Measurements from ENCODE around the gene RUSC2. TPM values are rescaled to one million over a fixed set of nuclear protein-coding genes. Genes with fewer than 3 reads are reported as not detected.
A peak's percentile ranks its signal among the peaks of the same experiment; 100 is the strongest.

RUSC2 gene
- polyA plus RNA-seq, 2 of the 4 experiments (the other 2 are of a cell fraction): 15.9 to 21.2 TPM

GRCh38 chr9:35484406-35484805 is 5.5 kb upstream of the RUSC2 start:
- FAIRE-seq (no peak), DNase-seq (ENCODE audit: low read depth in 1 of 2, low spot score in 1 of 2) (no peak), ATAC-seq (no peak)
- H3K4me1 ChIP-seq: peaks cover 44% of the 10 kb centered on the region
- WGBS (ENCODE audit: missing lambda C conversion rate): 71% methylated on average over 3 of the region's 3 CpGs
- no peak overlapping the region for H3K4me2 ChIP-seq
- H3K27ac ChIP-seq: peak overlapping the region in 1 of 2 experiments; percentile 54; a peak in 3 of 6 replicates
- H3K9me3 ChIP-seq: no peaks in the 10 kb centered on the region
- POLR2A ChIA-PET: no interaction called here
- no peak for TF ChIP-seq ZFP36 (IDR thresholded peaks at IDR 0.05; ENCODE audit: borderline replicate concordance, partially characterized antibody)
- TF ChIP-seq SREBF2 (IDR thresholded peaks at IDR 0.05): no peak
- no peak for TF ChIP-seq KDM1A (IDR thresholded peaks at IDR 0.05; ENCODE audit: low read depth)
- TF ChIP-seq CBX2 (IDR thresholded peaks at IDR 0.05; ENCODE audit: borderline replicate concordance, low read depth): no peak
- no peak for TF ChIP-seq GATA3 (IDR thresholded peaks at IDR 0.05; ENCODE audit: borderline replicate concordance)
- no peak for TF ChIP-seq EHF (CRISPR knock-in tag; IDR thresholded peaks at IDR 0.05)
- TF ChIP-seq ZNF302 (CRISPR knock-in tag; IDR thresholded peaks at IDR 0.05): no peak
- TF ChIP-seq HOXB5 (CRISPR knock-in tag; IDR thresholded peaks at IDR 0.05): no peak
- no peak for TF ChIP-seq HEYL (CRISPR knock-in tag; IDR thresholded peaks at IDR 0.05)
- TF ChIP-seq HES2 (IDR thresholded peaks at IDR 0.05): no peak
- TF ChIP-seq FOSL2 (IDR thresholded peaks at IDR 0.05): no peak
- no peak for TF ChIP-seq FOSL2 (CRISPR knock-in tag; IDR thresholded peaks at IDR 0.05)
- CTCF ChIA-PET: interaction anchor here (0.8 to 5.2 kb wide), 7 partner anchors 27 to 367 kb away, joined by 3 to 58 read pairs (median 3); no protein-coding TSS in a partner anchor
- no peak overlapping the region for H3K4me3 ChIP-seq

DNA sequence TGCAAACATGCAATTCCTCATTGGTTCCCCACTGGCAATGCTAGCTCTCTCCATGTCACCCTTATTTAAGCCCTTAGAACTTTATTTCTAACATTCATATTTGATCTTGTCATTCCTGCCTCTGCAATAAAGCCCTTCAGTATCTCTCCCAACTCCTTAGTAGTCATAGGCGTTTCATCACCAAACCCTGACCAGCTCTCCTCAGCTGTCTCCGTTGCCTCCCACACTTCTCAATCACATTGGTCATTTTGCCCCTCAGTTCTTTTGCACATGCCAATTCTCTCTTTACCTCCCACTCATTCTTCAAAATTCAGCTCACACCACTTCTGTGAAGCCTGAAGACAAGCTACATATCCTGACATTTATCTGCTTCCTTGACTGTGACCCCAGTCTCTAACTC is 2.8 kb upstream of the RUSC2 start:
- H3K4me2 ChIP-seq: no peak overlapping the region
- FAIRE-seq: no peak
- H3K4me1 ChIP-seq: peaks cover 37% of the 10 kb centered on the region
- H3K27ac ChIP-seq: peak overlapping the region; percentile 19 to 53; a peak in 5 of 6 replicates
- ChIA-PET CTCF (interaction anchor here (0.6 to 5.2 kb wide), 13 partner anchors 9 to 588 kb away, joined by 3 to 58 read pairs (median 3); no protein-coding TSS in a partner anchor), POLR2A (interaction anchor here (0.5 to 1.1 kb wide), 2 partner anchors 66 to 407 kb away, joined by 3 read pairs; partner anchors contain the start of gene FANCG)
- no peaks in the 10 kb centered on the region for H3K9me3 ChIP-seq
- 94% methylated on average over 2 of the region's 2 CpGs for WGBS (ENCODE audit: missing lambda C conversion rate)
- TF ChIP-seq HOXB5 (CRISPR knock-in tag; IDR thresholded peaks at IDR 0.05): no peak
- no peak for TF ChIP-seq MAFK (IDR thresholded peaks at IDR 0.05; ENCODE audit: partially characterized antibody)
- no peak for TF ChIP-seq ZFP36 (IDR thresholded peaks at IDR 0.05; ENCODE audit: borderline replicate concordance, partially characterized antibody)
- TF ChIP-seq, protein P1, sequence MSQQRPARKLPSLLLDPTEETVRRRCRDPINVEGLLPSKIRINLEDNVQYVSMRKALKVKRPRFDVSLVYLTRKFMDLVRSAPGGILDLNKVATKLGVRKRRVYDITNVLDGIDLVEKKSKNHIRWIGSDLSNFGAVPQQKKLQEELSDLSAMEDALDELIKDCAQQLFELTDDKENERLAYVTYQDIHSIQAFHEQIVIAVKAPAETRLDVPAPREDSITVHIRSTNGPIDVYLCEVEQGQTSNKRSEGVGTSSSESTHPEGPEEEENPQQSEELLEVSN (IDR thresholded peaks at IDR 0.05; ENCODE audit: borderline replicate concordance, low read depth): no peak
- no peak for TF ChIP-seq GATA3 (IDR thresholded peaks at IDR 0.05; ENCODE audit: borderline replicate concordance)
- ATAC-seq: no peak
- DNase-seq (ENCODE audit: low read depth in 1 of 2, low spot score in 1 of 2): no peak
- no peak overlapping the region for H3K4me3 ChIP-seq

GRCh38 chr9:35488021-35488420 is 1.9 kb upstream of the RUSC2 start:
- H3K4me3 ChIP-seq: no peak overlapping the region
- ATAC-seq (no peak), FAIRE-seq (no peak), DNase-seq (ENCODE audit: low read depth in 1 of 2, low spot score in 1 of 2) (no peak)
- TF ChIP-seq POLR2A (IDR thresholded peaks at IDR 0.05; ENCODE audit: low read length) (no peak), KDM1A (IDR thresholded peaks at IDR 0.05; ENCODE audit: low read depth) (no peak), HDAC2 (IDR thresholded peaks at IDR 0.05) (no peak), EHMT2 (IDR thresholded peaks at IDR 0.05; ENCODE audit: low read depth) (no peak), RAD21 (conservative IDR thresholded peaks at IDR 0.05 in 1 of 2, IDR thresholded peaks at IDR 0.05 in 1 of 2) (no peak)
- 94% methylated on average over 10 of the region's 10 CpGs for WGBS (ENCODE audit: missing lambda C conversion rate)
- peak overlapping the region; percentile 96; a peak in 4 of 6 replicates for H3K27ac ChIP-seq
- no peaks in the 10 kb centered on the region for H3K9me3 ChIP-seq
- H3K4me1 ChIP-seq: peaks cover 41% of the 10 kb centered on the region
- POLR2A ChIA-PET: no interaction called here
- no peak overlapping the region for H3K4me2 ChIP-seq
- CTCF ChIA-PET: interaction anchor here (0.8 to 5.2 kb wide), 2 partner anchors 66 to 76 kb away, joined by 3 to 58 read pairs; no protein-coding TSS in a partner anchor

DNA sequence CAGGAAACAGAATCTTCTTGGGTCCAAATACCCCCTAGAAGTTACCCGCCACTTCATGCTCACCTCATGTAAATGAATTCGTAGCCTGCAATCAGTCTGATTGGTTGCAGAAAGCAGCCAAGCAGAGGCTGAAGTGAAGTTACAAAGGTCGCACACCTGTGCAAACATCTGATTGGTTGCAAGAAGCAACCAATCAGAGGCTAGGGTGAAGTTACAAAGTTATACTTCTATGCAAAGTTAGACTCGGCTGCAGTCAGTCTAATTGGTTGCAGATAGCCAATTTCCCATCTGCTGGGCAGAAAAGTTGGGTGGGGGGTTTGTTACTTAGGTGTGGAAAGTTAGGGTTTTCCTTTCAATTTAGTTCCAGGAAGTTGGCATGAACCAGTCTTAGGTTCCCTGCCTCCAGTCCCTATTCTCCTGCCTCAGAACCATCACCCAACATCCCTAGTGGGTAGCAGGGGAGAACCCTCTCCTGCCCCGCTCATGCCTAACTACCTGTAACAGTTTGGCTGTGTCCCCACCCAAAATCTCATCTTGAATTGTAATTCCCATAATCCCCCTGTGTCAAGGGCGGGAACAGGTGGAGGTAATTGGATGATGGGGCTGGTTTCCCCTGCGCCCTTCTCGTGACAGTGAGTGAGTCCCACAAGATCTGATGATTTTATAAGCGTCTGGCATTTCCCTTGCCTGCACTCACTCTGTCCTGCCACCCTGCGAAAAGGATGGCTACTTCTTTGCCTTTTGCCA is 1.2 kb upstream of the RUSC2 start:
- peak overlapping the region; percentile 96 for H3K27ac ChIP-seq
- ChIA-PET CTCF (interaction anchor here (1.0 to 3.9 kb wide), 25 partner anchors 11 to 231 kb away, joined by 3 to 87 read pairs (median 7); no protein-coding TSS in a partner anchor), POLR2A (interaction anchor here (1.0 to 2.5 kb wide), 11 partner anchors 11 to 375 kb away, joined by 3 to 25 read pairs (median 6); partner anchors contain the start of genes CREB3 and TLN1)
- H3K4me3 ChIP-seq: peak overlapping the region; percentile 57
- no peak for FAIRE-seq
- H3K4me1 ChIP-seq: peaks cover 41% of the 10 kb centered on the region
- ATAC-seq: no peak
- peak overlapping the region; percentile 88 for H3K4me2 ChIP-seq
- no peak for DNase-seq (ENCODE audit: low read depth in 1 of 2, low spot score in 1 of 2)
- TF ChIP-seq JUN (IDR thresholded peaks at IDR 0.05): 0 out of 5 replicates have a peak, but pooled peaks of 1 of the 2 experiments have one; percentile 6
- TF ChIP-seq FOSL2 (IDR thresholded peaks at IDR 0.05): no peak
- TF ChIP-seq FOSL2 (CRISPR knock-in tag; IDR thresholded peaks at IDR 0.05): no peak
- no peak for TF ChIP-seq SMC3 (IDR thresholded peaks at IDR 0.05)
- TF ChIP-seq FOSB (CRISPR knock-in tag; IDR thresholded peaks at IDR 0.05): no peak; the same call in 1 of the 2 replicates
- TF ChIP-seq MAZ (IDR thresholded peaks at IDR 0.05; ENCODE audit: borderline replicate concordance, low read depth, low read length): no peak
- TF ChIP-seq CHD2 (IDR thresholded peaks at IDR 0.05; ENCODE audit: low read length, partially characterized antibody): no peak
- no peak for TF ChIP-seq HOXB5 (CRISPR knock-in tag; IDR thresholded peaks at IDR 0.05)
- WGBS (ENCODE audit: missing lambda C conversion rate): 81% methylated on average over 10 of the region's 10 CpGs
- no peaks in the 10 kb centered on the region for H3K9me3 ChIP-seq
